Measurements from ENCODE around the gene CRYBG1.
"Not testable (repeated sequence)": the region's sequence is repeated elsewhere in the genome, so short reads cannot be mapped to it uniquely, and the experiment has no call there.

The CRYBG1 gene

GRCh38 chr6:106508834-106509233 lies 148.3 kb downstream of the CRYBG1 start:
- peak; percentile 48 for DNase-seq

- DNase-seq: peak; percentile 57
Measured at GRCh38 chr6:106509420-106510089, 149.0 kb downstream of the CRYBG1 start.

- no peak for DNase-seq
Measured at GRCh38 chr6:106510090-106510970, 149.8 kb downstream of the CRYBG1 start.

- DNase-seq: peak; percentile 31
Measured at GRCh38 chr6:106511288-106512047, 151.0 kb downstream of the CRYBG1 start.

GRCh38 chr6:106512048-106512967 lies 151.8 kb downstream of the CRYBG1 start:
- peak; percentile 89 for DNase-seq

- DNase-seq: no peak
Measured at GRCh38 chr6:106512968-106513574, 152.6 kb downstream of the CRYBG1 start.

- peak; percentile 32 for DNase-seq
Measured at GRCh38 chr6:106513808-106514582, 153.5 kb downstream of the CRYBG1 start.

GRCh38 chr6:106514583-106514885 lies 154.0 kb downstream of the CRYBG1 start:
- DNase-seq: no peak

- not testable (repeated sequence) for DNase-seq
Measured at GRCh38 chr6:106515582-106515981, 155.1 kb downstream of the CRYBG1 start.

- DNase-seq: no peak
Measured at GRCh38 chr6:106516616-106517015, 156.1 kb downstream of the CRYBG1 start.

GRCh38 chr6:106517706-106518105 lies 157.2 kb downstream of the CRYBG1 start:
- DNase-seq: peak; percentile 59

GRCh38 chr6:106518748-106519147 lies 158.2 kb downstream of the CRYBG1 start:
- DNase-seq: no peak

GRCh38 chr6:106519460-106520394 lies 159.2 kb downstream of the CRYBG1 start:
- peak; percentile 86 for DNase-seq

GRCh38 chr6:106520711-106521401 lies 160.3 kb downstream of the CRYBG1 start:
- DNase-seq: peak; percentile 88

- DNase-seq: no peak
Measured at GRCh38 chr6:106522562-106523250, 162.2 kb downstream of the CRYBG1 start.

- no peak for DNase-seq
Measured at GRCh38 chr6:106525107-106525881, 164.8 kb downstream of the CRYBG1 start.

GRCh38 chr6:106525882-106526275 lies 165.4 kb downstream of the CRYBG1 start:
- DNase-seq: no peak

GRCh38 chr6:106527117-106527516 lies 166.6 kb downstream of the CRYBG1 start:
- no peak for DNase-seq
